ENCODE measurements around the gene PDGFC.

Gene PDGFC

DNA sequence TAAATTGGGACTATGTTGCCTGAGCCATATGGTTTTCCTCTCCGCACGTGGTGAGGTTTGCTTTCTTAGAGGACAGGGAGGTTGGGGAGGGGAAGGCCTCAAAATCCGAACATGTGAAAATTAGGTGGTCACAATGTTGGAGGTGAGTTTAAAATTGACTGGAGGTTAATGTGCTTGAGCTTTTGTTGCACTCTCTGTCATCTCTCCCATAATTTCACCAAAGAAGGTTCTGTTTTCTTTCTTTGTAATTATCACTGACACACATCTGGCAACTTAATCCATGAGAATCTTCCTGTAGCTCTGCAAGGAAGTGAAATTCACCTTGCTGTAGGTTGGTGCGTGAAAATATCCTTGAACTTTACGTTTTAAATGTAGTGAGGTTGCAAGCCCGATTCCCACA lies 225.5 kb downstream of the PDGFC start:
- no peak for DNase-seq (ENCODE audit: low spot score)

- DNase-seq (ENCODE audit: low spot score) = no peak
Measured at GRCh38 chr4:156738766-156739165, 232.8 kb downstream of the PDGFC start.

- no peak for DNase-seq (ENCODE audit: low spot score)
Measured at GRCh38 chr4:156734965-156735895, 236.4 kb downstream of the PDGFC start.

- DNase-seq (ENCODE audit: low spot score) = no peak
Measured at GRCh38 chr4:156733582-156733981, 238.0 kb downstream of the PDGFC start.

GRCh38 chr4:156732634-156733033 lies 239.0 kb downstream of the PDGFC start:
- no peak for DNase-seq (ENCODE audit: low spot score)

DNA sequence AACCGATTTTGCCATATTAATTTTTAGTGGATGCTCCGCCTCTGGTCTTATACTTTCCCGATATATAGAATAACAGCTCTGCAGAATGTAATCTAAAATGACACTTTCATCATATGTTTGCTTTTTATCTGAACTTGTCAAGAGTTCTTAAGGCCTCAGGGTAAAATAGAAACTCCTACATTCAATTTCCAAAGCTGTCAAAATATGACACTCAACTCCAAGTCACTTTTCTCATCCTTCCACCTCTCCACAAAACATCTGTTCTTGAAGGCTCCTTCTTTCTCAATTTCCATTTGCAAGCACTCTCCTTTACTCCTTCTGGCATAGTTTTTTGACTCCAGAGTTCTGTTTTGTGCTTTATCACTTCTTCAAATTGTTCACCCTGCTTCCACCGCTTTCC lies 242.2 kb downstream of the PDGFC start:
- DNase-seq (ENCODE audit: low spot score) = no peak

GRCh38 chr4:156725257-156725656 lies 246.3 kb downstream of the PDGFC start:
- DNase-seq (ENCODE audit: low spot score) = no peak

GRCh38 chr4:156723951-156724668 lies 247.5 kb downstream of the PDGFC start:
- DNase-seq (ENCODE audit: low spot score) = no peak

DNA sequence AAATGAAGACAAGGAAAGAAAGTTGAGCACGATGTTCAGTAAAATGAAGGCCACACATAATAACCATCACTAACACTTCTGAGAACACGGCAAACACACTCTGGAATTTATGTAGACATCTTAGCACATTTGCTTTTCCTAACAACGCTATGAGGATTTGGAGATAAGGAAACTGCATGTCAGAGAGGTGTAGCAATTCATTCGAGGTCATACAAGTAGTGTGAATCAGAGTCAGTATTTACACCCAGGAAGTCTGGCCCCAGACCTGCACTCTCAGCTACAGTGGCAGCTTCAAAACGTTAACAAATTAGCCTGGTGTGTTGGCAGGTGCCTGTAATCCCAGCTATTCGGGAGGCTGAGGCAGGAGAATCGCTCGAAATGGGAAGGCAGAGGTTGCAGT lies 253.4 kb downstream of the PDGFC start:
- DNase-seq (ENCODE audit: low spot score) = peak; percentile 5

- no peak for DNase-seq (ENCODE audit: low spot score)
Measured at GRCh38 chr4:156711193-156711590, 260.4 kb downstream of the PDGFC start.

Measured in HuH-7 (cell line).